GM18907 (cell line): Measurements from ENCODE around the gene KIF3A.
"Not testable (repeated sequence)": the region's sequence is repeated elsewhere in the genome, so short reads cannot be mapped to it uniquely, and the experiment has no call there.

Experiments
- ATAC-seq: cut with Tn5 transposase; IDR thresholded peaks from one replicate; pipeline ENCODE4 v1.9.1; 2021; ENCODE audit warnings: mild to moderate bottlenecking, moderate library complexity; ENCODE audit not compliant: unreplicated experiment

The KIF3A gene

DNA sequence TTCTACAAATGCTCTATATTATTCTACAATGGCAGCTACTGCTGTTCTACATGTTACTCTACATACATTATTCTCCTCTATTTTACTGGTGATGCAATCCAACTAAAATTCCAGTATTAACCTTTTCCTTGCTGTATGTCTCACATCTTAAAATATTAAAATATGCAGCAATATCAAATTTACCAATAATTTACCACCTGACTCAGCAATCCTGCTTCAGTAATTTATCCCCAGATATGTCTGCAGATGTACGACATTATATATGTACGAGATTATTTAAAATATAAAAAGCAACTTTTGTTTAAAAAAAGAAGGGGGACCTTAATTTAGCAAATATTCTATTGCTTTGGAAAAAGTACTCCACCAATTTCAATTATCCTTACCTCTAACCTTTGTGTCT lies 11.6 kb downstream of the KIF3A start:
- ATAC-seq = no peak

DNA sequence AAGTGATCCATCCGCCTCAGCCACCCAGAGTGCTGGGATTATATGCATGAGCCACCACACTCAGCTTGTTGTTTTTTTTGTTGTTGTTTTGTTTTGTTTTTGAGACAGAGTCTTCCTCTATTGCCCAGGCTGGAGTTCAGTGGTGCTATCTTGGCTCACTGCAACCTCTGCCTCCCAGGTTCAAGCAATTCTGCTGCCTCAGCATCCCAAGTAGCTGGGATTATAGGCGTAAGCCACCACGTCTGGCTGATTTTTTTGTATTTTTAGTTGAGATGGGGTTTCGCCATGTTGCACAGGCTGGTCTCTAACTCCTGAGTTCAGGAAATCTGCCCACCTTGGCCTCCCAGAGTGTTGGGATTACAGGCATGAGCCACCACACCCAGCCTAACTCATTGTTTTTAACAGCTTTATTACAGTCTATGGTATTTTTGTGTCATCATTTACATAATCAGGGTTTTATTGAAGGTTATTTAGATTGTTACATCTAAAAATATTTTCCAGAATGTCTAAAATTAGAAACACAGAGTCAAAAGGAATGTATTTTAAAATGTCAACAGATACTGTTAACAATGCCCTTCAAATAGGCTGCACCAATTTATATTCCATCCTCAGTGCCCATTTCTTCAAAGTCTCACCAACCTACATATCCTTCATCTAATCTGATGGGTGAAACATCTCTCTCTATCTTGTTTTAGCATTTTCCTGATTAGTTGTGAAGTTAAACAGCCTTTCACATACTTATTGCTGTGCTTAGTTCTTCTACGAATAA lies 18.6 kb downstream of the KIF3A start:
- no peak for ATAC-seq

DNA sequence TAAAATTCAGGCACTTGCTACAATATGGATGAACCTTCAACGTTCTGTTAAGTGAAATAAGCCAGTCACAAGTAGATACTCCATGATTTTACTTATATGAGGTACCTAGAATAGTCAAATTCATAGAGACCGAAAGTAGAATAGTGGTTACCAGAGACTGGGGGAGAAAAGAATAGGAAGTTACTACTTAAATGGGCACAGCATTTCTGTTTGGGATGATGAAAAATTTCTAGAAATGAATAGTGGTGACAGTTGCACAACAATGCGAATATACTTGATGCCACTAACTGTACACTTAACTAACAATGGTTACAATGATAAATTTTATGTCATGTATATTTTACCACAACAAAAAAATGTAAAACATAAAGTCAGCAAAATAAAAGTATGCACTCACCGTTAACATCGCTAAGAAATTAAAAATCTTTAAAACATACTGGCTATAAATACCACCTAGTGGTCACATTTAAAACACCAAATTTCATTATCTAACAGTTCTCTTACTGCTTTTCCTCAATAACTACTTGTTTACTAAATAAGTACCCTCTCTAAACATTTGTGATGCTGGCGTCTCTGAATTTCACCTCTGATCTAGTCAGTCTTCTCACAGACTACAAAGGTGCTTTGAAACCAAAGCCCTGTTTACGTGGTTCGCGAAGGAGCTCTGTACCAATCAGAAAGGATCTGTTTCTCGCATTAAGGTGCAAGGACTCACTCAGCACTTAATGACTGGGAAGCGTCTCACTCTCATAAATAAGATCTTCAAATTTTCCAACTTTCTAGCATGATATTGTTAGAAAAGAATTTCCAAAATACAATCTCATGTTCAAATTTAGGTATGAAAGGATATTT lies 22.7 kb downstream of the KIF3A start:
- no peak for ATAC-seq

DNA sequence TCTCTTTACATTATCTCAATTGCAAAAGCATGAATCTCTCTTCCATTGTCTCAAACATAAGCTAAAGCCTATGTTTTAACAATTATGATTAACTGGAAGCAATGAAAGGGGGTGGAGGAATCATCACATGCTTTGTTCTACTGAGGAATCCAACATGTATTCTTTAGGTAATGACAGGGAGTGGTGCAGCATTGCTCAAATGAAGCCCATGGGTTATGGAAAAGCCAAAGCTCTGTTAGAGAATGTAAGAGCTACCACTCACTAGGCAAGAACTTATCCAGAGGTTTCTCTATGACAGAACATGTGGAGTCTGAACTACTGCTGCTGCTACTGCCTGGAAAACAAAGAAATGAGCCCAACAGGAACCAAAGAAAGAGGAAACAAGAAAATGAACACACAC lies 28.7 kb downstream of the KIF3A start:
- ATAC-seq = no peak

DNA sequence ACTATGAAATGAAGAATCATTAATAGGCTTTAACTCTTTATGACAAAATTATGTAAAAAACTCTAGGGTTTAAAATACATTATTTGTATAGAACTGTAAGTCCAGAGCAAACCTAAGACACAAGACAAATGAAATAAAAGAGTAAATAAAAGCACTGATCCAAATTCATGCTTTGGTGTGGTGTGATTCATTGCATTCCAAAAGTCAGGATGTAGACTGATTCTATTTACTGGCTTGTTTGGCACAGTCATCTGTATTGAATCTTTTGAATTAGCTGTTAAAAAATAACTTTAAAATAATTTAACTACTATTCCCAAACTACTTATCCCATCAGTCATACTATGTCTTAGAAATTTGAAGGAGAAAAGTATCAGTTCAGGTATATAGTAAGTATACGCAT lies 32.5 kb downstream of the KIF3A start:
- no peak for ATAC-seq

DNA sequence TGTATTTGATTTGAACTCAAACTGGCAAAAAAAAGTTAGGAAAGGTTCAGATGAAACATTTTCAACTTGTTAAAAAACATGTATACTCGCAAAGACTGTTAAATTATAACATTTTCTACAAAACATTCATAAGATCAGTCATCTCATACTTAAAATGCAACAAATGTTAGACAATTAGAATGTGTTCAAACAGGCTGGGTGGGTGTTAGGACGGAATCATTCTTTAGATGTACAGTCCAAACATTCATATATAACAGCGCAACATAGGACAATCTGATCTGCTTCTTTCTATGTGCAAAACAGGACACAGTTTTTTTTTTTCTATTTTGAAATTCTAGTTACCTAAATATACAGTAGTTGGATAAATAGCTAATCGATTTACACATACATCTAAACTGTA lies 41.4 kb downstream of the KIF3A start:
- no peak for ATAC-seq

DNA sequence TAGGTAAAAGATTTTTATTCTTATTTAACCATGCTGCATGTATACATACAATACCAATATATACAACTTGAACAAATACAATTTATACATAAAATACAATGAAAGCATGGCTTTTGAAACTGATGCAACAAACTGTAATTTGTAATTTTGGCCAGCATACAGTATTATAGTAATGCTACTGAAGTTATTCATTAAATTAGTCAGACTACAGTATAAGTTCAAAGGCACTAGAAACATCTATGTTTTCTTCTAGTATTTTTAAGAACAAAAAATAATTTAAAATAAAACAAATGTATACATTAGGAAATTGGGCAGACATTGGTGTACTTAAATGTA lies 44.7 kb downstream of the KIF3A start:
- no peak for ATAC-seq

DNA sequence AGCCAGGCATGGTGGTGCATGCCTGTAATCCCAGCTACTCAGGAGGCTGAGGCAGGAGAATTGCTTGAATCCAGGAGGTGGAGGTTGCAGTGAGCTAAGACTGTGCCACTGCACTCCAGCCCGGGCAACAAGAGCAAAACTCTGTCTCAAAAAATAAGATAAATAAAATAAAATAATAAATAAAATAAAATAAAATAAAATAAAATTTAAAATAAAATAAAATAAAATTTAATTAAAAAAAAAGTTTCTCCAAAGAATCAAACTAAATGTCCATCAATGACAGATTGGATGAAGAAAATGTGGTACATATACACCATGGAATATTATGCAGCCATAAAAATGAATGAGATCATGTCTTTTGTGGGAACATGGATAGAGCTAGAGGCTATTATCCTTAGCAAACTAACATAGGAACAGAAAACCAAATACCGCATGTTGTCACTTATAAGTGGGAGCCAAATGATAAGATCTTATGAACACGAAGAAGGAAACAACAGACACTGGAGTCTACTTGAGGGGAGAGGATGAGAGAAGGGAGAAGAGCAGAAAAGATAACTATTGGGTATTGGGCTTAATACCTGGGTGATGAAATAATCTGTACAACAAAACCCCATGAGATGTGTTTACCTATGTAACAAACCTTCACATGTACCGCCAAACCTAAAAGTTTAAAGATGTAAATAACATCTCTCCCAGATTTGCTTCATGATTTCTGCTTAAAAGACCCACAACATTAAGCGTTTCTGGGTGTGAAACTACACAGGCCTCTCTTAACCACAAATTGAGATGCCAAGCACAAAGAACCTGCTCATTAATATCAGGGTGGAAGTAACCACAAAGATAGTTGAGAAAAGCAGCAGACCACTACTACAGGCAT lies 45.4 kb downstream of the KIF3A start:
- ATAC-seq = not testable (repeated sequence)

DNA sequence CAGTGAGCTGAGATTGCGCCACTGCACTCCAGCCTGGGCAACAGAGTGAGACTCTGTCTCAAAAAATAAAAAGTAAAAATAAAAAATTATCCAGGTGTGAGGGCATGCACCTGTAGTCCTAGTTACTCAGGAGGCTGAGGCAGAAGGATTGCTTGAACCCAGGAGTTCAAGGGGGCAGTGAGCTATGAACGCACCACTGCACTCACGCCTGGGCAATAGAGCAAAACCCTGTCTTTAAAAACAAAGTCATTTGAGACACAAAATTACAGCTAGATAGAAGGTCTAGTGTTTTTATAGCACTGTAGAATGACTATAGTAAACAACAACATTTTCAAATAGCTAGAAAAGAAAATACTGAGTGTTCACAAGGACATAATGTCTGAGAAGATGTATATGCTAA lies 47.2 kb downstream of the KIF3A start:
- no peak for ATAC-seq

DNA sequence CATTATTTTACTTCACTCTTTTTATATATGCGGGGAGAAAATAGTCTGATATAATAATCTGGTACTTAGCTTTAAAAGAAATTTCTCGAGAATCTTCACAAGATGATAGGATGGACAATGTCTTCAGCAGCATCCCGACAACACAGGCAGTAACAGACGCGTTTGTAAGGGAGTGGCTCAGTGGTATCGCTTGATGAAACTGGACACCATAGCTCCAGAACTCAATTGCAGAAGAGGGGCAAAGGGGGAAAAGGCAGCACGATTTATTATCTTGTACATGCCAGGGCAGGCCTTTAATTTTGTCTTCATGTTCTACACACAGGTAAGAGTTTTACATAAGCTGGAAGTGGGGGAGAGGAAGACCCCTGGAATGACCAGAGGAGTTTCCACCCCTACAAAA lies 47.8 kb downstream of the KIF3A start:
- ATAC-seq = no peak

DNA sequence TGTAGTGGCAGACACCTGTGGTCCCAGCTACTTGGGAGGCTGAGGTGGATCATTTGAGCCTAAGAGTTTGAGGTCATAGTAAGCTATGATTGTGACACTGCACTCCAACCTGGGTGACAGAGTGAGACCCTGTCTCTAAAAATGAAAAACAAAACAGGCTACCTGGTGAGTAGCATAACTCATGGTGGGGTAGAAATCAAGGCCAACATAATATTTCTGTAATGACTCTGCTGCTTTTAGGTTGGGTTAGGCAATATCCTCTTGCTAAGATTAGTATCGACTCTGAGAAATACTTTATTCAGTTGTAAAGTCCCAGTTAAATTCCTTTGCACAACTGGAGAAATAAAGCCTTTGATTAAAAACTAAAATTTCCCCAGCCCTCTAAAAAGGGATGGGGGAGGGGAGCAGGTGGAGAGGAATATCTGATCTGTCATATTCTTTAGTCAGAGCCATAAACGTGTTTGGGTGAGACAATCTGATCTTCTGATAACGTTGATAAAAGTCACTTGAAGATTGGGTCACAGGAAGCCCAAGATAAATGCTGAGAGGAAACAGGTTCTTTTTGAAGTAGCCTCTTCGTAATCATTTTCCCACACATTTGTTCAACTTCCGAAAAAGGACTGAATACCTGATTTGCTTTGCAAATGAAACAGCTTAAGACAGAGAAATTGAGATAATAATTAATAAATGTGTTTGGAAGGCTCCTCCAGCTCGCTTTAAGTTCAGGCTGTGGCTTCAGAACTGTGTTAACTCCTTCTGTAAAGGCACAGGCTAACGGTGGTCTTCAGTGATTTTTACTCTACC lies 48.6 kb downstream of the KIF3A start:
- peak; percentile 40 for ATAC-seq

DNA sequence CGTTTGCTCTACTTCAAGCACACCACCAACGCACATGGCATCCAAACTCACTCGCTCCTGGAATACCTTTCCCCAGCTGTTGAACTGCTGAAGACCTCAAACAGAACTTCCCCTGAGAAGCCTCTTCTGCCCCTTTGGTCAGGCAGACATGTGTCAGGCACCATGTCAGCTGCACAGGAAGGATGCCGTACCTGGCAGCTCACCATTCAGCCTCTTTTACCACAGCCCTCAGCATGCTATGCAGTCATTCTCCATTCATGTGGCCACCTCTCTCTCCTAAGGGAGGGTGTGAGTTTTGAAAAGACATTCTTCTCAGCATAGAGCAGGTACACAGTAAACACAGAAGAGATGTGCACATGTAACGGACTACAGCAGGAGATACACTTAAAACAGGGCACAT lies 49.4 kb downstream of the KIF3A start:
- peak; percentile 35 for ATAC-seq

DNA sequence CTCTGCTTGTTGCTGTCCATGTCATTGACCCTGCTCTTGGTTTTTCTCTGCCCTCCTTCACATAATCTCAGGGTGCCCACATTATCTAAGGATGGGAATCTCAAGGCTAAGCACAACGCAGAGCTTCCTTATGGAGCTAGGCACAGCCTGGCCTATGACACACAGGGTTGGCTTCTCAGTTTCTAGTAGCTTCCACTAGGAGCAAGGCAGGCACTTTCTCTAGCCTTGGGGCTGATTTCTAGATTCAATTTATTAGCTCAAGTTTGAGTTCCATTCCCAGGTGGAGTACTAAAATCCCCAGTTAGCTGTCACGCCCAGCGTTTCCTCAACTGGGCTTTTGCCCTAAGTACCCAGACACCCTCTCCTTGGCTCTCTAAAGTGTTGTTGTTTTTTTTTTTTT lies 51.2 kb downstream of the KIF3A start:
- ATAC-seq = no peak

DNA sequence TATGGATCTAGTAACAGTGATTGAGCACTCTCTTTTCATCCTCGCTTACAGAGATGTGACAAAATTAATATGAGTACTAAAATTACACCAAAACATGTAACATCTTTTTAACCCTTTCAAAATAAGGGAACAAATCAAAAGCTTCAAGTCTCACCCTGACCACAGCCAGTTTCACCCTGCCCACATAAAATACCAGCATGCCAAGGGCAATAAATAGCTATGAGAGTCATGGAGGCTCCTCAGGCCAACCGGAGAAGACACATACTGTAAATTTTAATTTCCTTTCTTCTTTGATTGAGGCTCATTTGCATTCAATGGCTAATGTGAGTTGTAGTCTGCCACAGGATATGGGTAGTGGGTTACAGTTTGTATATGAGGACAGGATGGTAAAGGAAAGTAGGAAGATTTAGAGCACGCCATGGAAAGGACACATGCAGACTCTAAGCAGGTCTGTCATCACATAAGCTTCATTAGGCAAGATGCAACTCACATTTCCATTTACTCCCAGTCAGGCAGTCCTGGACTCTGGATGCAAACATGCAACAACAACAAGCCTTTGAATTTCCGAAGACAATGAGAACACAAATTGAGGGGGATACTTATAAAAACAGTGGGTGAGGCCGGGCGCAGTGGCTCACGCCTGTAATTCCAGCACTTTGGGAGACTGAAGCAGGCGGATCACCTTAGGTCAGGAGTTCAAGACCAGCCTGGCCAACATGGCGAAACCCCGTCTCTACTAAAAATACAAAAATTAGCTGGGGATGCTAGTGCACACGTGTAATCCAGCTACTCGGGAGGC lies 52.2 kb downstream of the KIF3A start:
- ATAC-seq = no peak

DNA sequence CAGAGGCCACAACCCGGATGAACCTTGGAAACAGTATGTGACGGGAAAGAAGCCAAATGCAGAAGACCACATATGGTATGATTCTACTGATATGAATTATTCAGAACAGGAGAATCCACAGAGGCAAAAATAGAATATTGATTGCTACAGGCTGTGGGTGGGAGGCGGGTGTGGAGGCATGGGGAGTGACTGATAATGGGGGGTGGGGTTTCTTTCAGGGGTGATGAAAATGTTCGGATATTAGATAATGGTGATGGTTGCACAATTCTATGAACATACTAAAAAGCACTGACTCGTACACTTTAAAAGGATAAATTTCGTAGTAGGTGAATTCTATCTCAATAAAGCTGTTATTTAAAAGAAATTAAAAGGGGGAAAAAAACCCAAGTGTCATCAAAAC lies 52.9 kb downstream of the KIF3A start:
- ATAC-seq = no peak

DNA sequence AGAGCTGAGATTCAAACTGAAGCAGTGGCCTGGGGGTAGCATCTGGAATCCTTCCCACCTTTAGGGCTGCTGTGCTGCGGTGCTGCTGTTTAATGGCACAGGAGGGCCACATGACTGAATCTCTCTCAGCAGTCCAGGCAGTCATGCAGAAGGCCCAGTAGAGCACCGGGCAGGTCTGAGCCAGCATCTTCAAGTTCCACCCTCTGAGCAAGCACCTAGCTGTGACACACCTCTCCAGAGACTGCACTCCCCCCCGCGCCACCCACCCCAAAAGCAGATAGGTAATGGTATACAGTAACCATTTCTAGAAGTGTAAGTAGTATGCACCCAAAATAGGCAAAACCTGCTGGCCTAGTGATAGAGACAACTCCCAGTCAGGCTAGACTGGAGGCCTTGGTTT lies 55.4 kb downstream of the KIF3A start:
- ATAC-seq = no peak

DNA sequence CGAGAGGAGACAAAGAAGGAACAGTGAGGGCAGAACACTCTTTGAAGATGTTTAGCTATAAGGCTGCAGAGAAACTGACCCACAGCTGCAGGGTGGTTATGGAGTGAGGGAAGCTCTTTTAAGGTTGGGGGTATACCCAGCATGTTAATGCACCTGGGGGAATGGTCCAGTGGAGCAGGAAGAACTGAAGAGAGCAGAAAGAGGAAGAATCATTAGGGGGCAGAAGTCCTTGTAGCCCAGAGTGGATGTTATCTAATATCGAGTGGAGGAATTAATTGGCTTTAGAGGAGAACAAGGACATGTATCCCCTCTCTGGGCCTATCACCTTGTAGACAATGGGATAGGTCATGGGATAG lies 55.9 kb downstream of the KIF3A start:
- no peak for ATAC-seq

DNA sequence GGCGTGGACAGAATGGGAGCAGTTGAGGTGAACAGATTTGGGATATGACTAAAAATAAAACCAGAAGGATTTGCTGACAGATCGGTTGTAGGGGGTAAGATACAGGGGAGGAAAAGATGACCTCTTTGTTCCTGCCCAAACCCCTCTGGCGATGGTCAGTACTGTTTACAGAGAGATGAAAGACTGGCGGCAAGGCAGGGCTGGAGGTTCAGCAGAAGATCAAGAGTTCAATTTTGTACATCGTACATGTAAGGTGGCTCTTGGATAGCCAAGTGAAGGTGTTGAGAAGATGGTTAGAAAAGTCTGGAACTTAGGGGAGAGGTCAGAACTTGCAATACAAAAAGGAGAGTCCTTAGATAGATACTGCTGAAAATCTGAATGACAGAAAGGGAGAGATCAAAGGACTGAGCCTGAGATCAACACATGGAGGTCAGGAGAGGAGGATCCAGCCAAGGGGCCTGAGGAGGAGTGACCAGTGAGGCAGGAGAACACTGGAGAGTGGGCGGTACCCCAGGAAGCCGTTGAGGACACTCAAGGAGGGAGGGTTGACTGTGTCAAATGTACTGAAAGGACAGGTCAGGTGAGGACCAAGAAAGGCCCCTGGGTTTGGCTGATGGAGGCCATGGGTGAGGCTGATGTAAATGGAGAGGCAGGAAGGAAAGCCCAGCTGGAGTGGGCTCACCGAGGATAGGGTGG lies 56.4 kb downstream of the KIF3A start:
- ATAC-seq = no peak

DNA sequence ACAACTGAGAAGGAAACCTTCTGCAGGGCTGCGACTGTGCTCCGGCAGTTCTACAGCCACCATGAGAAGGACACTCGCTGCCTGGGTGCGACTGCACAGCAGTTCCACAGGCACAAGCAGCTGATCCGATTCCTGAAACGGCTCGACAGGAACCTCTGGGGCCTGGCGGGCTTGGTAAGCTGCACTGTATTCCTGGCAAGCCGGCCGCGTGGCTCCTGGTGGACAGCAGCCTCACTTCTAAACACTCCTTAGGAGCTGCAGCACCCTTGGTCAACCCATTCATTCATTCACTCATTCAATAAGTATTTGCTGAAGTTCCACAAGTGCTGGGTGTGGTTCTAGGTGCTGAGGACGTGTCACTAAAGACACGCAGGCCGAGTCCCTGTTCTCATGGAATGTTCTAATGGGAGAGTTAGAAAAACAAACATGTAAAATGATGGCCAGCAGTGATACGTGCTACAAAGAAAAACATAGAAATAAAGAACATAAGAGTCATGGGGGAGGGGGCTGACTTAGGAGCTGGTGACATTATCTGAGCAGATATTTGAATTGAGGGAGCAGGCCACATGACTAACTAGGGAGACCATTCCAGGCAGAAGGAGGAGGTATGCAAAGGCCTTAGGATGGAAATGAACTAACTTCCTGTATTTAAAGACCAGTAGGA lies 57.5 kb downstream of the KIF3A start:
- no peak for ATAC-seq
